ENCODE results near the gene COPS7A.
A peak's percentile ranks its signal among the peaks of the same experiment; 100 is the strongest.

The COPS7A gene, protein sequence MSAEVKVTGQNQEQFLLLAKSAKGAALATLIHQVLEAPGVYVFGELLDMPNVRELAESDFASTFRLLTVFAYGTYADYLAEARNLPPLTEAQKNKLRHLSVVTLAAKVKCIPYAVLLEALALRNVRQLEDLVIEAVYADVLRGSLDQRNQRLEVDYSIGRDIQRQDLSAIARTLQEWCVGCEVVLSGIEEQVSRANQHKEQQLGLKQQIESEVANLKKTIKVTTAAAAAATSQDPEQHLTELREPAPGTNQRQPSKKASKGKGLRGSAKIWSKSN

DNA sequence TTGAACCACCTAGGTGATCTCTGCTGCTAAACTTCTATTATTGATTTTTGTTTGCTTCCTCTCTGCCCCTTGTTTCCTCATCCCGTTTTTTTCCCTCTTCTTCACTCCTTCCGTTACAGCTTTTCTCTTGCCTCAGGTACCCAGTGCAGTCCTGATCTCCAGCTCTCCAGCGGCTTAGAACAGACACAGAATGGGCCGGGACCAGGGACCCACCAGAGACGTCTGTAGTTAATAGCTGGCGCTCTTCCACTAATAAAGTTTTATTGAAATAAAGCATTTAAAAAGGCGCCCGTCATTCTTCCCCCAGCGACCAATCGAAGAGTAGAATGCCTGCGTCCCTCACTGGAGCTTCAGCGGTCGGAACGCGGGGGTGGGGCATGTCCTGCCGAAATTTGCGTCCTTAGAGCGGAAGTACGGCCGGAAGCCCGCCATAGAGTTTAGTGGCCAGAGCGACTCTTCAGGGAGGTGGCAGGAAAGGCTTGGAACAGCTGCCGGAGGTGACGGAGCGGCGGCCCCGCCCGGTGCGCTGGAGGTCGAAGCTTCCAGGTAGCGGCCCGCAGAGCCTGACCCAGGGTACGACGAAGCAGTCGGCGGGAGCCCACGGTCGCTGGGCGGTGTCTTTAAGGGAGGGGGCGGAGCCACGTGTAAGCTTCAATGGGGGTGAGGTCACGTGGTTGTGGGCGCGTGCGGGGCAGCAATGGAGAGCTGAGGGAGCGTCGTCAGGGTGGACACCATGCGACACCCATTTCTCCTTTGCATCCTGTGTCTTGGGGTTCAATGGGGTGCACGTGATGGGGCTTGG is at the start of gene COPS7A:
COPS7A (plus strand) TSS at position 440 of the 802 bp plus-strand sequence. CDS start 611 bp downstream, outside the sequence.
- DNase-seq: peak; percentile 86 to 88

DNA sequence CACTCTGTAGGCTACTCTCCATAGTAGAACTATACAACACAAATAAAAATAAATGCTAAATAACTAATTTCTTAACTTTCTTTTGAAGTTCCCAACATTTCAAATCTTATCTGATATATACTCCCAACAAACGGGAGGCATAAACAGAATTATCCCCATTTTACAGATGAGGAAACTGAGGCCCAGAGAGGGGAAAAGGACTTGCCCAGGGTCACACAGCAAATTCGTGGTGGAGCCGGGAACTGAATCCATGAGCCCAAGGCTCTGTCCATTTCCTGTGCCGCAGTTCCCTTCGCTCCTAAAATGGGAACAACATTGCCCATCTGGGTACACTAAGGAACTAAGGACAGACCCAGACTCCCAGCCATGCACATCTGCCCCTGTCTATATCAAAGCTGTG is 46.9 kb upstream of the COPS7A start:
- DNase-seq: no peak

DNA sequence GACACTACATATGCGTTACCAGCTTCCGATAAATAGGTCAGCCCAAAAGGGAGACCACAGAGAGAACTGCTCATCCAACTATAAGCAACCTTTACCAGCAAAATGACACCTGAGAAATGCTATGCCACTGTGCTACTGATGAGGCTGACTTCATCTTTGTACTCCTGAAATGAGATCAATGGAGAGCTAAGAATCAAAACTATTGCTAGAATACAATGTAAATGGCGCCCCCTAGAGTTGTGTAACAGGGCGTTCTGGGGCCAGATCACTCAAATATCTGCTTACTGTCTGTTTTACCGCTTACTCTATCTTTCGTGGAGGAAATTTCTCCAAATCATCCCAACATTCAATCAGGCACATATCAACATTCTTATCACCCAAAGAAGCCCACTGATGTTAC is 39.2 kb upstream of the COPS7A start:
- DNase-seq: peak in 1 of 2 experiments; percentile 29

DNA sequence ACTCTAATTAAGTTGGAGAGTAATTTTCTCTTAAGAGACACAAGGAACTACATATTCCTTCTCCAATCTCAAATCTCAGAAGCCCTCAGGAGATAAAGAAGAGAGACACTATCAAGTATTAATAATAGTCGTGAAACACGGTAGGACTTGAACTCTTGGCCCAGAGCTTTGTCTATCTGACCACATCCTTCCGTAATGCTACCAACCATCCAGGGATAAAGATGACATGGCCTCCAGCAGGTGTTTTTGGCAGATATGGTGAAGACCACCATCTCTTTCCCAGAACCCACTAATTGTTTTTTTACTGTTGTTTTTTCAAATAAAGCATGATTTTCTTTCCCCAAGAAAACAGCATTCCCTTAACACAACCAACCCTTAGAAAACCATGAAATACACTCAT is 38.0 kb upstream of the COPS7A start:
- no peak for DNase-seq

DNA sequence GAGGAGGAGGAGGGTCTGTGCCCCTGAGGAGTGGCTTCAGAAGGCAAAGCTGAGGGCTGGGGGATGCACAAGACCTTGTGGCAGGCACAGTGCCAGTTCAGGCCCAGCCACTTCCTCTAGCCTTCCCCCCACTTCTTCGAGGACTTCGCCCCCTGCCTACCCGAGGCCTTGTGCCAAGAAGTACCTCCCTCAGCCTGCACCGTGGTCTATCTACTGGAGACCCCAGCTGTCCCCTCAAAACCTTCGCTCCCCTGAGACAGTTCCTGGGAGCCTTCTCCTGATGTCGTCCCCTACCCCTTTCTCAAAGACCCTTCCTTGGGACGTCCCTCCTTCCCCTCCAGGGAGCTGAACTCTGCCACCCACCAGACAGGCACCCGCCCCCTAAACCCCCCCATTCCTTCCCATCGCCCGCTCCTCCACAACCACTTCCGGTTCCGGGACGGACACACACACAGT is 35.3 kb upstream of the COPS7A start:
- peak; percentile 22 to 24 for DNase-seq

DNA sequence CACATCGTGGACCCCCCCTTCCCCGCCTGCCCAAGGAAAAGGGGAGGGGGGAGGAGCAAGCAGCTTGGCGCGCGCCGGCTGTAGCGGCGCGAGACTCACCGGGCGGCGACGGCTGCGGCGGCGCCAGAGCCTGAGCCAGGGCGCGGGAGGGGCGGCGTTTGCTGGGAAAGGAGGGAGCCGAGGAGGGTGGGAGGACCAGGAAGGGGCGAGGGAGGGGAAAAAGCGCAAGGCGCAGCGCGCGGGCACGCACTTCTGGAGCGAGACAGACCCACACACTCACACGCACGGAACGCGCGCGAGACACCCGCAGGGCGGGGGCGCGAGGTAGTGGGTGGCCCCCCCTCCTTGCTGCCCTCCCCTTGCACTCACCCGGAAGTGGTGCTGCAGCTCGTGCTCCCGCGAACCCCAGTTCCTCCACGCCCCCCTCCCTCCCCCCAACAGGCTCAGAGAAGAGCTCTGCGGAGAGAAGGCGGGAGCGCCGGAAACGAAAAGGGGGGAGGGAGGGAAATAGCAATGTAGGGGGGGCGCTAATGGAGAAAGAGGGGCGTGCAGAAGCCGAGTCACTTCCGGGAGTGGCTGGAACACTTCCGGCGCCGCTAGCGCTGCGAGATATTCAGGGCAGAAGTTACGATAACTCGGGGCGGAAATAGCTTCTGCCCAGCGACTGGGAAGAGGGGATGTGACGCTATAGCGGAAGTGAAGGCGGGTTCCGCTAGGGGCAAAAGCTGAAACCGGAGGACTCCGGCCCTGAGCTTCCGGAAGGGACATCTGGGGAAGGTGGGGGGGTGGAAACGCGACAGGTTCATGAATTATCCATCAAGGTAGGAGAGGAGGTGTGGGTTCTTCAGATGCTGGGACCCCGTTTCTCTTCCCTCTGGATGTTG is 34.6 kb upstream of the COPS7A start, which contains the start of gene ZNF384:
ZNF384 (minus strand) TSS at position 377 of the 884 bp plus-strand sequence. CDS start 9,855 bp downstream, outside the sequence.
- DNase-seq: peak; percentile 93 to 96

DNA sequence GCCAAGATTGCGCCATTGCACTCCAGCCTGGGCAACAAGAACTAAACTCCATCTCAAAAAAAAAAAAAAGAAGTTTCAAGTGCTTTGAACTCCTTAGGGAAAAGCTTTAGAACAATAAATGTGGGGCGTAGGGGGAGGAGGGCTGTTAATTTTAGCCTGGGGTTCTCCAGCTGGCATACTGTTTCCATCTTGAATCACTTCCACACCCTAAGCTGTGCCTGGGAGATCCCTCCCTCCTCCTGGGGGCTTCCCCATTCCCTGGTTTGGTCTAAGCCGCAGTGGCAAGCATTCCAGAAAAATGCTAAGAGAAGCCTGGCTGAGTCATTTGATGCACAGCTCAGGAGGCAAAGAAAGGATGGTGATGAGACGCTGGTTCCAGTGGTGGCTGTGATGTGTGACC is 32.4 kb upstream of the COPS7A start:
- DNase-seq: no peak

DNA sequence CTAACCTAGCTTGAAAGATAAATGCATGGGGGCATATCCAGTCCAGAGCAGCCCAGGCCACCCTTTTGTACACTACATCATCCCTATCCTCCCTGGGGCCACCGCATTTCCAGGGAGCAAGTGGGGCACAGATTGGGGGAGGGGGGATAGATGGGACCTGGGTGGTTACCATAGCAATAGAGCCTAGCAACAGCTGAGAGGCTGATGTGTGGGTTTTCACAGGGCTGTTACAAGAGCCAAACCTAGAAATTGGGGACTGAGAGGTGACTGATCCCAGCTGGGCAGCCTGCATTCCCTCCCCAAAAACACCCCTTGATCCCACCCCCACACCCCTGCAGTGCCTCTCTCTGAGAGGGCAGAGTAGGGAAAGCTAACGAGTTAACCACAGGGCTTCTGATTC is 31.0 kb upstream of the COPS7A start:
- no peak for DNase-seq

DNA sequence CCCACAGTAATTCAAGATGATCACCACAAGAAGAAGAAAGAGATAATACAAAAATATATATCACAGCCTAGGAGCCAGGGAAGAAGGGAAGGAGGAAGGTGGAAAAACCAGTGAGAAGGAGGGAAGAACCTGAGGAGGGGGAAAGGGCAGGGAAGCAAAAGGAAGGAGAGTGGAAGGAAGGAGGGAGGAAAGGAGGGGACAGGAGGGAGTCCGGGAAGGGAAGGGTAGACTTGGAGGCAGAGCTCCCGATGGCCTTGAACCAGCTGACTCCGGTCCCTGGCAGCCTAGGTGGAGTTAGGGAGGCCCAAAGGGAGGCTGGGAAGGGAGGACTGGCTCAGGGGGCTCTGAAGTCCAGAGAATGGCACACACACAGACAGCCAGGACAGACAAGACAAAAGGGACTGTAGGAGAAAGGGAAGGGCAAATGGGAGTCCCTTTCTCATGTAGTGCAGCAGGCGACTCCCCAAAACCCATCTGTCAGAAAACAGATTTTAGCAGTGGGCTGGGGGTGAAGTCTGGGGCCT is 30.0 kb upstream of the COPS7A start:
- DNase-seq: no peak

DNA sequence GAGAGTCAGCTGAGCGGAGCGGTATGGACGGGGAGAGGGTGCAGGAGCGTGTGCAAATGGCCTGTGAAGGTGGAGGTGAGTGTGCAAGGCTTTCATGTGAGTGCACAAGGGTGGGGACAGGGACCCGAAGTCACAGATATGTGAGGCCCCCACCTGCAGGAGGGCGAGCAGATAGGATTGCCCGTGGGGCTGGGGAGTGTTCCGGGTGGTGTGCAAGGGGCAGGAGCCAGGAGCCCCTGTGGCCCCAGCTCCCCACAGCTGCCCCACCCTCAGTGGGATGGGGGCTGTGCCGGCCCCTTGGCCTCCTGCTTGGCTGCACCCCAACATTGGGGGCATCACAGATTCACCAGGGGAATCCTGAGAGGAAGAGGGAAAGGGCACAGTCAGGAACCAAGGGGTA is 29.1 kb upstream of the COPS7A start:
- DNase-seq: no peak

DNA sequence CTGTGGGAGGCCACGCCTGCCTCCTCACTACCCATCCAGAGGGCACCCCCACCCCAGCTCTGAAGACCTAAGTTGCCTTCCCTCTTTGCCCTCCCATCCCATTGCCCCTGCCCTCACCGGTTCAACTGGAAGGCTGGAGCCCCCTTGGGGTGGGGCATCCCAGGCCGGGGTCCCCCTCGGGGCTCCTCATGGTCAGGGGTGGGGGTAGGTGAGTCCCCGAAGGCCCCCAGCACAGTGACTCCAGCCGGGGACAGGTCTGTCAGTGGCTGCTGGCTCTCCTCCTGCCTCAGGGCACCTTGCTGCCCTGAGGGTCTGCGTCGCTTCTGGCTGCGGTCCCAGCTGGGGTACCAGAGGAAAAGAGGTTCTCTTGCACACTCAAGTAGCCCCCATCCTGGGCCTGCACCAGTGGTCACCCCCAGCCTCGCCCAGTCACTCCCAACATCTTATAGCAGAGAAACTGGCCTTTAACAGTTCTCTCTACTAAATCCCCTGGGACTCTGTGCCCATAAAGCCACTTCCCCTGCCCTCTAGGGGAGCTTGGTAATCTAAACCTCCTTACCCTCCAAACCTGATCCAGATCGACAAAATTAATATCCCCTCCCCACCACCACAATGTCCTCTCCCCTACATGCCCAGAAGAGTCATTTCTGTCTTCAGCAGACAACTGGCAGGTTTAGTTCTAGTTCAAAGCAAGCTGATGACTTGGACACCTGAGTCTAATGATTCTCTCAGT is 28.4 kb upstream of the COPS7A start:
- DNase-seq: no peak

DNA sequence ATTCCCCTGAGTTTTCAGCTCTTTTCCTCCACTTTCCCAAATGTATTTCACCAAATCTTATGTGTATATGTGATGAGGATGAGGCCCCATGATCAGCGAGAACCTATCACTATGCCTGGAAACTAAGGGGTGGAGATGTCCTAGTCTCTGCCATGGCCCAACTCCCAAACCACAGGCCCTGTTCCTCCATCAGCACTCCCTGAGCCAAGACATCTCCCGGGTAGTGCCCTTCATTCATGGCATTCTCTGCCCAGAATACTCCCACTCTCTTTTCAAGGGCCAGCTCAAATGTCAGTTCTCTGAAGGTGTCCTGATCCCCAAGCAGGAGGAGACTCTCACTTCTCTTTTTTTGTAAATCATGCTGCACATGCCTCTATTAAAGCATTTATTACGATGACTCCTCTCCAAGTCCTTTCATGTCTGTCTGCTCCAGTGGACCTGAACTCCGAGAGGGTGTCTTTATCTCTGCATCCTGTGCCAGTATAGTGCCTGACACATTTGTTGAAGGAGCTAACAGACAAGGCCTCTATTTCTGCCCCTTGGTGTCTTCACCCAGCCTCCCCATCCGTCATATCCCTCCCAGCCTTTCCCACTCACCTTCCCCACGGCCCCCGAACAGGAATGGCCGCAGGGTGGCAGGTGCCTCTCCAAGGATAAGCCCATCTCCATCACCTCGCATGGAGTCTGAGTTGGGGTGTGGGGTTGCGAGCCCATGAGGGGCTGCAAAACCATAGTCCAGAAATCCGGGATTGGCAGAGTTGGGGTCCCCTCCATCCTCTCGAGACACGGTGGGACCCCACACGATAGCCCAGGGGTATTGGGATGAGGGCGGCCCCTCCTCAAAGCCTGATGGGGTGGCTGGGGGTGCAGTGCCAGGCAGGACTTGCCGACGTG is 26.9 kb upstream of the COPS7A start:
- DNase-seq: no peak

DNA sequence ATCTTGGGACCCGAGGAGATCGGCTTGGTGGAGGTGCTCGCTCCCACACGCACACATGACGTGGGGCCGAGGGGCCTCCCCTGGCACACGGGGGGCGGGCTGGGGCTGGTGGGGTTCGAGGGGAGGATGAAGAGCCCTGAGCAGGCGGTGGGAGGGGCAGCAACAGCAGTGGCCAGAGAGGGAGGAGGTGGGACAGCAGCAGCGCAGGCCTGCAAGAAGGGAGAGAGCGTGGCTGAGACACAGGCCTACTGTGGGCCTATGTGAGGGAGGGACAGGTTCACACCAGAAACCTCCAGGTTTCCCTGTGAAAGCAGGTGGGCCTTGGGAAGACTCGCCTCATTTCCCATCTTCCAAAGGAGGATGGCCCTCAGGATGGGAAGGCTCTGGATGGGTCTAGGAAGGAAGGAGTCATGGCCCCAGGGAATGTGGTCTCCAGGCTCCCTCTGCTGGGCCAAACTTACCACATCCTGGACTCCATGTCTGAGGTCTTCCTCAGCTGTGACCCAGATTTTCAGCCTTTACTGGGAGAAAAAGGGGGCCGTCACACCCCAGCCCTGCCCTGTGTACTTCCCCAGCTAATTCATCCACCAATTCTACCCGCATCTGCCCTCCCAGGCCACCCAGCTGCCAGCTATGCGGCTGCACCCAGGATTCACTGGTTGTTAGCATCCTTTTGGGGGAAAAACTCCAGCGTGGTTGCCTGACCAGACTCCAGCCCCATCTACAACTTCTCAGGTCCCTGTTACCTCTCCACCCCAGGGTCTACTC is 26.1 kb upstream of the COPS7A start:
- DNase-seq: no peak

DNA sequence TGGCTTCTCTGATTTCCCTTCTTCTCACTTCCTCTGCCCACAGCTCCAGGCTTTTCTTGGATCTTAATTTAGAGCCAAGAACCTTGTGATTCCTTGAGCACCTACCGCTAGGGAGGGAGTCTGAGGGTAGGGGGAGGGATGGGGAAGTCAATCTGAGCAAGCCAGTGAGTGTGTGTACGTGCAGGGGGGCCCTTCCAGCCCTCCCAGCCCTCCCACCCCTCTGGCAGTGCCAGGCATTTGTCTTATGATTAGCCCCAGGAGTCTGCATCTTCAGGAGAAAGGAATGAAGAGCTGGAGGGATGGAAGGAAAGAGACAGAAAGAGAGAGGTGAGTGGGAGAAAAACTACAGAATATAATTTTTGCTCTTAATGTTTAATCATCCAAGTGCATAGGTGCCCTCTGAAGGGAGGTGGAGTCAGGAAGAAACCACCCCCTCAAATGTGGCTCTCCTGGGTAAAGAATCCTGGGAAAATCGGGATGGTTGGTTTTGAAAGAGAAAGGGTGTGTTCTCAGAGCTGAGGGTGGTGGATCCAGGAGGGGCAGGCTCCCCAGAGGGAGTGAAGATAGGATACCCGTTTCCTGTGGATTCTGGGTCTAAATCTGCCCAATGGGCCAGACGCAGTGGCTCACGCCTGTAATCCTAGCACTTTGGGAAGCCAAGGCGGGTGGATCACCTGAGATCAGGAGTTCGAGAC is 25.3 kb upstream of the COPS7A start:
- DNase-seq: no peak

DNA sequence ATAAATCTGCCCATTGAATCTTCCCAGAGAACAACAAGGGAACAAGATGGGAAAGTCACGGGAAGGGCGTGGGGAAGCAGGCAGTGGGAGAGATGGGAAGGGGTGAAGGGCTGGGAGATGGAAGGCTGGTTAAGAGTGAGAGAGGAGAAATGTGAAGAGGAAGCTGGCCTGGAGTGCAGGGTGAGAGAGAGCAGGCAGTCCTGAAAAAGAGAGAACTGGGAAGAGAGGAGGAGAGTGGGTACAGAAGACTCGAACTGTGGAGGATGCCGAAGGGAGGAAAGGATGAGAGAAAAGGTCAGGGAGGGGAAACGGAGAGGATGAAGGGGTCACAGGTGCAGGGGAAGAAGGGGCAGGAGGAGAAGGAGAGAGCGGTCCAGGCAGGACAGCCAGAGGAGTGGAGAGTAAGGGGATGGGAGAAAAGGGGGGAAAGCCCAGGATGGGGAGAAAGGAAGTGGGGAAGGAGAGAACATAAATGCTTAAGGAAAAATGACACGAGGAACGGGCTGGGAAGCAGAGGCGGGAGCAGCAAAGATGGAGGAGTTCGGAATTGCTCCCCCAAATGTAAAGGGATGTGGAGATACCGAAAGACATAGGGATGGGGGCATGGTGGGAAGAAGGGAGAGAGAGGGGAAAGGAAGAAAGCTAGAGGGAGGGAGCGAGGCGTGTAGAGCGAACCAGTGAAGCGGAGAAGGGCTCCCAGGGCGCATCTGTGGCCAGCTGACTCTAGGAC is 24.4 kb upstream of the COPS7A start:
- no peak for DNase-seq

DNA sequence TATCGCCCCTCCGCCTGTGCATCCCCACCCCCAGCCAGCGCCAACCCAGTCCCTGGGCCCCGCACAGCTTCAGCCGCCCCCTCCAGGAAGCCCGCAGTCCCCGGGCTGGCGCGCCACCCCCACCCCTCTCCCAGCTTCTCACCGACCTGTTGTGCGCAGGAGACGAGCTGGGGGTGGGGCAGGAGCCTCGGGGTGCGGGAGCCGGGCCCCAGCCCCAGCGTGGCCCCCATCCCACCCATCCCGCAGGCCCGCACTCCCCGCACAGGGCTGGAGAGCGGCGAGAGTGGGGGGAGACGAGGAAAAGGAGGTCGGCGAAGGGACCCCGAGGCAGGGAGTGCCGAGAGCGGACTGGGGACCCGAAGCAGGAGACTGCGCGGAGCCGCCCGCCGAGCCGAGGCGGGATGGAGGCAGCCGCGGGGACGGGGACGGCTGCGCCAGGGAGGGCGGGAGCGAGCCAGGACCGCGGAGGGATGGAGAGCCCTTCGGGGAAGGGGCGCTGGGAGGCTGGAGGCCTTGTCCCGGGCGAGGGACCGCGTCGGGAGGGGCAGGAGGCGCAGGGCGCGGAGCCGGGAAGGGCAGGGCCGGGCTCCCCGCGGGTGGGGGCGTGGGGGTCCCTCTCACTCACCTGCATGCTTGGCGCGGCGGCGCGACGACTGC is 23.7 kb upstream of the COPS7A start:
- DNase-seq: no peak

DNA sequence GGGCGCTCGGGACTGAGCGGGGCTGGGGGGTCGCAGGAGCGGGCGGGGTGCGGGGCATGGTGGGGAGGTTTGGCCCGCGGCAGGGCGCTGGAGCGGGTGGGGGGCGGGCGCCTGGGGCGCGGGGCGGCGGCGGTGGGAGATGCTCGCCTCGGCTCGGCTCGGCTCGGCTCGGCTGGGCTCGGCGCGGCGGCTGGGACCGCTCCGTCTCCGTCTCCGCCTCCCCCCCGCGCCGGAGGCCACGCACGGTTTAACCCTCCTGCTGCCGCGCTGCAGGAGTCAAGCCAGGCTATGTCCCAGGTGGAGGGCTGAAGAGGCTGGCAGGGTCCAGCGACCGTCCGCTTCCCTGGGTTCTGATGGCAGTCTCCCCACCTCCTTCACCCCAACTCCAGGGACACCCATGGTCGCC is 23.2 kb upstream of the COPS7A start, which contains the start of gene PIANP:
PIANP (minus strand) TSS at position 170 of the 406 bp plus-strand sequence. CDS start 2,754 bp downstream, outside the sequence.
- peak; percentile 37 to 42 for DNase-seq
